GM21367 (cell line): ENCODE data around the gene PTPRG.

ENCODE experiments used
- ATAC-seq: cut with Tn5 transposase; IDR thresholded peaks from one replicate; pipeline ENCODE4 v1.9.1; 2021; ENCODE audit not compliant: unreplicated experiment

The PTPRG gene

GRCh38 chr3:61981060-61981459, 419.7 kb downstream of the PTPRG start:
- no peak for ATAC-seq

GRCh38 chr3:61983479-61983878, 422.1 kb downstream of the PTPRG start:
- ATAC-seq, result no peak

- ATAC-seq, result no peak
These were observed 423.6 kb downstream of the PTPRG start for GRCh38 chr3:61985020-61985419.

- no peak for ATAC-seq
These were observed 425.1 kb downstream of the PTPRG start for GRCh38 chr3:61986473-61986872.

- ATAC-seq, result no peak
These were observed 428.3 kb downstream of the PTPRG start for GRCh38 chr3:61989681-61990080.

GRCh38 chr3:61990327-61991027, 429.1 kb downstream of the PTPRG start:
- ATAC-seq, result no peak

- ATAC-seq, result no peak
These were observed 430.3 kb downstream of the PTPRG start for GRCh38 chr3:61991706-61992105.

- ATAC-seq, result no peak
These were observed 435.0 kb downstream of the PTPRG start for GRCh38 chr3:61996366-61996765.

- ATAC-seq, result no peak
These were observed 435.7 kb downstream of the PTPRG start for GRCh38 chr3:61997101-61997500.

- no peak for ATAC-seq
These were observed 442.5 kb downstream of the PTPRG start for GRCh38 chr3:62003835-62004234.

GRCh38 chr3:62007036-62007435, 445.7 kb downstream of the PTPRG start:
- ATAC-seq, result no peak

GRCh38 chr3:62010989-62011388, 449.6 kb downstream of the PTPRG start:
- no peak for ATAC-seq

GRCh38 chr3:62011666-62012065, 450.3 kb downstream of the PTPRG start:
- no peak for ATAC-seq

GRCh38 chr3:62013951-62014350, 452.6 kb downstream of the PTPRG start:
- ATAC-seq, result no peak

GRCh38 chr3:62015111-62015510, 453.7 kb downstream of the PTPRG start:
- ATAC-seq, result no peak

GRCh38 chr3:62019906-62020305, 458.5 kb downstream of the PTPRG start:
- ATAC-seq, result no peak

GRCh38 chr3:62020706-62021105, 459.3 kb downstream of the PTPRG start:
- no peak for ATAC-seq

- no peak for ATAC-seq
These were observed 460.9 kb downstream of the PTPRG start for GRCh38 chr3:62022312-62022711.

- ATAC-seq, result no peak
These were observed 463.5 kb downstream of the PTPRG start for GRCh38 chr3:62024882-62025281.

- no peak for ATAC-seq
These were observed 464.5 kb downstream of the PTPRG start for GRCh38 chr3:62025913-62026312.

- ATAC-seq, result no peak
These were observed 465.9 kb downstream of the PTPRG start for GRCh38 chr3:62027241-62027640.

- no peak for ATAC-seq
These were observed 466.4 kb downstream of the PTPRG start for GRCh38 chr3:62027796-62028195.

- no peak for ATAC-seq
These were observed 466.9 kb downstream of the PTPRG start for GRCh38 chr3:62028236-62028635.
